OCI-LY3 (cell line): ENCODE data around the gene SCAF8.

Experiments
- H2AFZ ChIP-seq: fragments of 200-600, 300-600 bp; shearing (Covaris generic); 2 replicates; pipeline ENCODE4 v1.6.0; 2014; ENCODE audit warnings: antibody characterized with exemption, low read depth, low read length
- H3K27ac ChIP-seq: fragments of 200-600, 300-600 bp; sonication (generic); 2 replicates; pipeline ENCODE4 v1.5.1; 2014; ENCODE audit warnings: mild to moderate bottlenecking, low read length, moderate library complexity, mixed read lengths
- H3K27me3 ChIP-seq: fragments of 200-600, 300-600 bp; sonication (generic); 2 replicates; pipeline ENCODE4 v1.6.1; 2014; ENCODE audit warnings: low read depth, low read length, mixed read lengths
- H3K36me3 ChIP-seq: fragments of 200-600, 300-600 bp; sonication (generic); replicated peaks from 2 replicates; pipeline ENCODE3; 2014; ENCODE audit warnings: low read depth, low read length, mixed read lengths
- H3K4me1 ChIP-seq: fragments of 300-600, 200-600 bp; sonication (generic); 2 replicates; pipeline ENCODE4 v1.6.1; 2014; ENCODE audit warnings: low read length, mixed read lengths
- H3K4me2 ChIP-seq: fragments of 200-600, 300-600 bp; sonication (generic); 2 replicates; pipeline ENCODE4 v1.6.1; 2014; ENCODE audit warnings: low read length, mixed read lengths
- H3K4me3 ChIP-seq: fragments of 300-600, 200-600 bp; sonication (generic); 2 replicates; pipeline ENCODE4 v1.5.1; 2014; ENCODE audit warnings: antibody characterized with exemption, mild to moderate bottlenecking, low read length, moderate library complexity
- H3K79me2 ChIP-seq: fragments of 300-600, 200-600 bp; shearing (Covaris generic); 2 replicates; pipeline ENCODE4 v1.6.1; 2014; ENCODE audit warnings: mild to moderate bottlenecking, low read length, mixed read lengths
- H3K9ac ChIP-seq: fragments of 300-600, 200-600 bp; shearing (Covaris generic); 2 replicates; pipeline ENCODE4 v1.6.0; 2014; ENCODE audit warnings: mild to moderate bottlenecking, low read length, moderate library complexity
- H3K9me3 ChIP-seq: fragments of 200-600, 300-600 bp; shearing (Covaris generic); 2 replicates; pipeline ENCODE4 v1.6.1; 2014; ENCODE audit warnings: low read length, mixed read lengths; ENCODE audit not compliant: insufficient read depth
- H4K20me1 ChIP-seq: fragments of 200-600, 300-600 bp; sonication (generic); 2 replicates; pipeline ENCODE4 v1.6.1; 2016; ENCODE audit warnings: low read length, mixed read lengths; ENCODE audit not compliant: insufficient read depth
- CTCF ChIP-seq: fragments of 200-600, 300-600 bp; sonication (generic); IDR thresholded peaks from 2 replicates; pipeline ENCODE4 v1.5.1; 2014; ENCODE audit warnings: antibody characterized with exemption, low read length, low read depth
- EZH2phosphoT487 ChIP-seq: fragments of 200-600 bp; shearing (Covaris generic); IDR thresholded peaks from 2 replicates; pipeline ENCODE4 v1.6.1; 2018; ENCODE audit warnings: antibody characterized with exemption, mixed run types, low read depth

The SCAF8 gene

GRCh38 chr6:154865291-154865690 is 132.1 kb downstream of the SCAF8 start:
- Histone ChIP-seq H3K4me2 (no peak overlapping the region), H3K27me3 (no peaks in the 10 kb centered on the region), H3K9me3 (no peaks in the 10 kb centered on the region), H2AFZ (no peak overlapping the region), H4K20me1 (no peaks in the 10 kb centered on the region), H3K79me2 (no peaks in the 10 kb centered on the region), H3K9ac (no peak overlapping the region), H3K36me3 (no peaks in the 10 kb centered on the region), H3K4me1 (no peaks in the 10 kb centered on the region), H3K4me3 (no peak overlapping the region), H3K27ac (no peak overlapping the region)
- TF ChIP-seq CTCF (no peak), EZH2phosphoT487 (no peak)

GRCh38 chr6:154868143-154868594 is 135.0 kb downstream of the SCAF8 start:
- no peaks in the 10 kb centered on the region for H3K36me3 ChIP-seq
- no peaks in the 10 kb centered on the region for H4K20me1 ChIP-seq
- TF ChIP-seq CTCF (peak; percentile 56), EZH2phosphoT487 (no peak)

GRCh38 chr6:154872542-154873114 is 139.4 kb downstream of the SCAF8 start:
- no peak overlapping the region for H3K9ac ChIP-seq
- no peak for TF ChIP-seq CTCF
- TF ChIP-seq EZH2phosphoT487 = no peak
- no peak overlapping the region for H3K27ac ChIP-seq
- no peaks in the 10 kb centered on the region for H3K36me3 ChIP-seq
- no peaks in the 10 kb centered on the region for H3K4me1 ChIP-seq
- H3K27me3 ChIP-seq = no peaks in the 10 kb centered on the region
- no peak overlapping the region for H2AFZ ChIP-seq
- H3K79me2 ChIP-seq = no peaks in the 10 kb centered on the region
- no peaks in the 10 kb centered on the region for H4K20me1 ChIP-seq
- no peak overlapping the region for H3K4me2 ChIP-seq
- no peaks in the 10 kb centered on the region for H3K9me3 ChIP-seq
- H3K4me3 ChIP-seq = no peak overlapping the region

More at GRCh38 chr6:154868143-154868594, 135.0 kb downstream of the SCAF8 start:
- no peak overlapping the region for H3K9ac ChIP-seq
- H3K27ac ChIP-seq = no peak overlapping the region
- no peak overlapping the region for H2AFZ ChIP-seq
- H3K27me3 ChIP-seq = no peaks in the 10 kb centered on the region
- no peak overlapping the region for H3K4me3 ChIP-seq
- H3K79me2 ChIP-seq = no peaks in the 10 kb centered on the region
- no peak overlapping the region for H3K4me2 ChIP-seq
- no peaks in the 10 kb centered on the region for H3K4me1 ChIP-seq
- H3K9me3 ChIP-seq = no peaks in the 10 kb centered on the region

- no peaks in the 10 kb centered on the region for H3K9me3 ChIP-seq
- H3K27ac ChIP-seq = no peak overlapping the region
- no peak overlapping the region for H3K4me3 ChIP-seq
- H3K27me3 ChIP-seq = no peaks in the 10 kb centered on the region
- H3K36me3 ChIP-seq = no peaks in the 10 kb centered on the region
- H3K4me1 ChIP-seq = no peaks in the 10 kb centered on the region
- no peak overlapping the region for H2AFZ ChIP-seq
- no peak overlapping the region for H3K9ac ChIP-seq
- TF ChIP-seq CTCF = no peak
- TF ChIP-seq EZH2phosphoT487 = no peak
- no peaks in the 10 kb centered on the region for H3K79me2 ChIP-seq
- no peaks in the 10 kb centered on the region for H4K20me1 ChIP-seq
- no peak overlapping the region for H3K4me2 ChIP-seq
These were observed 140.3 kb downstream of the SCAF8 start for GRCh38 chr6:154873546-154873945.
